Esophagus squamous epithelium (tissue), 5 donors: ENCODE results near the gene RALGAPB. TPM values are rescaled to one million over a fixed set of nuclear protein-coding genes. Genes with fewer than 3 reads are reported as not detected.

Source experiments
- DNase-seq: peaks from one replicate; lab custom pipeline; 2025; lab: John Stamatoyannopoulos, UW
- H3K27ac ChIP-seq, 4 donors: fragments of 200-600 bp; sonication (generic); one replicate each; pipeline ENCODE4 v1.5.1; 2016 to 2019; ENCODE audit warnings: mild to moderate bottlenecking in 1 of 4
- H3K27me3 ChIP-seq, 4 donors: fragments of 200-600 bp; sonication (generic); 1 replicate in 3 of 4; 2 replicates in 1 of 4; pipeline versions ENCODE4 v1.5.1 to v1.6.0; 2017 to 2021; ENCODE audit warnings: antibody characterized with exemption in 1 of 4
- H3K36me3 ChIP-seq, 3 donors: fragments of 200-600 bp; sonication (generic); one replicate each; pipeline ENCODE4 v1.5.1; 2016 to 2019
- H3K4me1 ChIP-seq, 3 donors: fragments of 200-600 bp; sonication (generic); one replicate each; pipeline ENCODE4 v1.5.1; 2017 to 2019
- H3K4me3 ChIP-seq, 4 donors: fragments of 200-600 bp; sonication (generic); 1 replicate in 3 of 4; 2 replicates in 1 of 4; pipeline ENCODE4 v1.5.1; 2016 to 2019; ENCODE audit warnings: mild to moderate bottlenecking in 2 of 4, moderate library complexity in 1 of 4
- H3K9me3 ChIP-seq, 3 donors: fragments of 200-600 bp; sonication (generic); one replicate each; pipeline ENCODE4 v1.5.1; 2016 to 2019
- POLR2A ChIP-seq, 4 donors: fragments of 450-650 bp; IDR thresholded peaks; one replicate each; pipeline ENCODE4 v1.6.1; 2017; ENCODE audit warnings: antibody characterized with exemption in 4 of 4, mild to moderate bottlenecking in 4 of 4, moderate library complexity in 3 of 4
- whole genome bisulfite sequencing, 2 donors: methylation state at CpG; one replicate each; pipeline ENCODE4 v1.1.5; 2018; 5-methylcytosine and 5-hydroxymethylcytosine counted together
- intact Hi-C: fragments of 100-400 bp; cut with DNase I; formaldehyde crosslinking; loops from one replicate; pipeline ENCODE4 v1.15.0; 2022
- total RNA-seq, 4 donors: library from RNA; depleted of rRNA; stranded (reverse); fragments of >200 nt; gene quantifications; one replicate each; pipeline ENCODE4 v1.1.0, GENCODE V29; 2016
- TF ChIP-seq, protein P1 (sequence below), 6 experiments: fragments of 450-650 bp in 4 of 6; fragments of 200-600 bp in 2 of 6; sonication (generic) in 2 of 6; IDR thresholded peaks; one replicate each; pipeline ENCODE4 v1.5.1; 2016 to 2019; ENCODE audit warnings: antibody characterized with exemption in 6 of 6, mild to moderate bottlenecking in 4 of 6, moderate library complexity in 4 of 6
- donor health status: DM: yes; HTN: yes; CAD: no.

Gene RALGAPB
- total RNA-seq, 4 donors from 2014 or later: 17.4 to 38.5 (median 26.9) TPM

DNA sequence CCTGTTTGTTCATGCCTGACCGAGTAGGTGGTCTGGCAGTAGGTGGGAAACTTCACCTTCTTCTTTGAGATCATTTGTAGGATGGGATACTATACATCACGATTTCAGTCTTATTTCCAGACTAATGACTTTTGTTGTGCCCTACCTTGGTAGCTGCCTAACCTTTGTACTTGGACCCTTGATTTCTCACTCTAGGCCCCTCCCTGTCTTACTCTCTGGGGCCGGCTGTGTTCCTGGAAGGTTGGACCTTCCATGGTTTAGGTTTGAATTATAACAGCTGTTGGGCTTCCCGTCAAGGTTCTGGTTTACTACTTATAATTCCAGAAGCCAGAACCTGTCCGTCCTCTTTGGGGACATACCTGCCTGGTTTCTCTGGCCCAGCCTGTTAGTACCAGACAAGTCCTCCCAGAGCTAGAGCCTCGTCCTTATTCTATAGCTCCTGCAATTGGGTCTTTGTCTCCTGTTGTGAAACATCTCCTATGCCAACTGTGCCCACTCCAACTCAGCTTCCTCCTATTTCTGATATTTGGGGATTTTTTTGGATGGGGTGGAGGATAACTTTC lies 93.5 kb downstream of the RALGAPB start:
- Histone ChIP-seq H3K36me3 (peaks cover 0 to 99% (median 2%) of the 10 kb centered on the region in 3 donors), H3K4me3 (no peak overlapping the region), H3K27me3 (no peaks in the 10 kb centered on the region), H3K9me3 (no peaks in the 10 kb centered on the region), H3K4me1 (no peaks in the 10 kb centered on the region), H3K27ac (no peak overlapping the region)
- no peak for DNase-seq
- TF ChIP-seq, protein P1, sequence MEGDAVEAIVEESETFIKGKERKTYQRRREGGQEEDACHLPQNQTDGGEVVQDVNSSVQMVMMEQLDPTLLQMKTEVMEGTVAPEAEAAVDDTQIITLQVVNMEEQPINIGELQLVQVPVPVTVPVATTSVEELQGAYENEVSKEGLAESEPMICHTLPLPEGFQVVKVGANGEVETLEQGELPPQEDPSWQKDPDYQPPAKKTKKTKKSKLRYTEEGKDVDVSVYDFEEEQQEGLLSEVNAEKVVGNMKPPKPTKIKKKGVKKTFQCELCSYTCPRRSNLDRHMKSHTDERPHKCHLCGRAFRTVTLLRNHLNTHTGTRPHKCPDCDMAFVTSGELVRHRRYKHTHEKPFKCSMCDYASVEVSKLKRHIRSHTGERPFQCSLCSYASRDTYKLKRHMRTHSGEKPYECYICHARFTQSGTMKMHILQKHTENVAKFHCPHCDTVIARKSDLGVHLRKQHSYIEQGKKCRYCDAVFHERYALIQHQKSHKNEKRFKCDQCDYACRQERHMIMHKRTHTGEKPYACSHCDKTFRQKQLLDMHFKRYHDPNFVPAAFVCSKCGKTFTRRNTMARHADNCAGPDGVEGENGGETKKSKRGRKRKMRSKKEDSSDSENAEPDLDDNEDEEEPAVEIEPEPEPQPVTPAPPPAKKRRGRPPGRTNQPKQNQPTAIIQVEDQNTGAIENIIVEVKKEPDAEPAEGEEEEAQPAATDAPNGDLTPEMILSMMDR (IDR thresholded peaks at IDR 0.05): no peak
- no peak for TF ChIP-seq POLR2A (IDR thresholded peaks at IDR 0.05)
- WGBS, 2 donors: 76 to 86% methylated on average over 6 of the region's 6 CpGs
- intact Hi-C loops: no loop called here

DNA sequence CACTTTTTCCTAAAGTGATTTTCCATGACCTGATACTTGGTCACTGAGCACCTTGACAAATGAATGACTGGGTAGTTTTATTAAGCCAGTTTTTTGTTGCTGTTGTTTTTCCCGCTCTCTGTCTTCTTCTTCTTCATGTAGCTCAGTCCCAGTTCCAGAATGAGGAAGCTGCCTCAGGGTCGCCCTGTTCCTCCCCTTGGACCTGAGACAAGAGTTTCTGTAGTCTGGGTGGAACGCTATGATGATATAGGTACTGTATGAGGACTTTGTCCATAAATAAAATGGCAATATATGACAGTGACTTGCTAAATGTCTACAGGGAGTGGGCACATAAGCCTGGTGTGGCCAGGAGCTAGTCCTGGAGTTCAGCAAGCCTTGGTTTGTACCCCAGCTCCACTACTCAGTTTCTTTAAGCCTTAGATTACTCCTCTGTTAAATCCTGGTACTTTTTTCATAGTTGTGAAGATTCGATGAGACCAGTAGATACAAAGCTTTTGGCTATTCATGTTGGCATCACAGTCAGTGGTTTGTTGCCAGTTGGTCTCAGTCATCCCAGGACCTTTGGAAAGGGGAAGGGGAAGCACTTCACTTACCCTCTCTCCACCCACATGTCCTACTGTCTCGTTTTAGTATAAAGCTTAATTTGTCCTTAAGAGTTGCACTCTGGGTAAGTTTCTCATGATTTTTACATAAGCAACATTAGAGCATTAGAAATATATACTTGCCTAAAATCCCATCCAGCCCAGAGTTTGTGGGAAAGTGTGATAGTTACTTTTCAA lies 97.3 kb downstream of the RALGAPB start:
- H3K36me3 ChIP-seq: peaks cover 0 to 99% (median 8%) of the 10 kb centered on the region in 3 donors
- intact Hi-C loops: no loop called here
- no peaks in the 10 kb centered on the region for H3K9me3 ChIP-seq
- no peak overlapping the region for H3K4me3 ChIP-seq
- TF ChIP-seq POLR2A (IDR thresholded peaks at IDR 0.05): no peak
- TF ChIP-seq, protein P1 (IDR thresholded peaks at IDR 0.05): no peak
- WGBS, 2 donors: 67 to 80% methylated on average over 5 of the region's 5 CpGs
- DNase-seq: no peak
- H3K4me1 ChIP-seq: no peaks in the 10 kb centered on the region
- no peak overlapping the region for H3K27ac ChIP-seq
- no peaks in the 10 kb centered on the region for H3K27me3 ChIP-seq

DNA sequence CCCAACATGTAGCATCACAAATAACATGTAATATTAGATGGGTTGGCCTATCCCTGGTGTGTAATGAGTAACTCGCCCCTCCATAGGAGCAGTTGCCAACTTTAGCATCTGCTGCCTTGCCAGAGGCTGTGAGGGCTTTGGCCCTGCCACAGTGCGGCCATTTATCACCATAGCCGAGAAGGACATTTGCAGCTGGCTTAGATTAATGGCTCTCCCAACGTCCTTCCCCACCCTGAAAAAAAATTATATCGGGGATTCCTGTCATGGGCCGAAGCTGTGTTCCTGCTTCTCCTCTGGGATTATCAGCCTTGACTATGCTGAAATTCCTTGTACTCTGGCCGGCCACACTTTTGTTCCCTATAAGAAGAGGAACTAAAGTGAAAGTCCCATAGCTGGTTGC lies 100.8 kb downstream of the RALGAPB start:
- Histone ChIP-seq H3K27ac (no peak overlapping the region), H3K9me3 (no peaks in the 10 kb centered on the region), H3K36me3 (peaks cover 0 to 93% (median 21%) of the 10 kb centered on the region in 3 donors), H3K4me3 (no peak overlapping the region), H3K4me1 (no peaks in the 10 kb centered on the region), H3K27me3 (no peaks in the 10 kb centered on the region)
- no peak for TF ChIP-seq POLR2A (IDR thresholded peaks at IDR 0.05)
- TF ChIP-seq, protein P1 (IDR thresholded peaks at IDR 0.05): no peak
- no peak for DNase-seq
- intact Hi-C loops: no loop called here
- 75 to 78% methylated on average over 7 of the region's 7 CpGs for WGBS, 2 donors

DNA sequence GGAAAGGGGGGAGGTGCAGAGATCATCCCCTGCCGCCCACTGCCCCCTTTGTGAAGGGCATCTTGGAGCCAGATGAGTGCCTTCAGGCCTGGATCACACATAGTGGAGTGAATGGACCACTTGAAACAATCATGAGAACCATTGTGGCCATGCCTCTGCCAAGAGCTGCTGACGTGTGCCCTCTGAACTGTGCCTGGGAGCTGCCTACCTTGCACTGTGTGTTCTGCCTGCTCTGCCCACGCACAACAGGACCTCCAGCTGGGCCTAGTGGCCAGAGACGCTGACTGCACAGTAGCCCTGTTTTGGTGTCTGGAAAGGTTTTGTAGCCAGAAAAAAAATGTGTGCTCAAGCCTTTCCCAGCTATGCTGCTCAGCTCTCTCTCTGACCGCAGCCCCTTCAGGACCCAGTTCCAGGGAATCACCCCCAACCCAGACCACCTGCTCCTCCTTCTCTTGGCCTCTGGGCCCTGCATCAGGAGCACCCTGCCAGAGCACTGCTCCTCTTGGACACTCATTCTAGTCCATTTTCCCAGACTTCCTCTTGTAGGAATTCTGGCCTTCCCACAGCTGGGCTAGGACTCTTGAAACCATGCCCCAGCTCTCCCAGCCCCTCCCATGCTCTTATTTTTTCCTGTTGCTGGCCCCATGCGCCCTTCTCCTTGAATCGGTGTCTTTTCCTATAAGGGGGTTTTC lies 106.7 kb downstream of the RALGAPB start:
- WGBS, 2 donors: 62 to 66% methylated on average over 6 to 7 of the region's 7 CpGs
- Histone ChIP-seq H3K27ac (no peak overlapping the region), H3K9me3 (no peaks in the 10 kb centered on the region), H3K4me3 (no peak overlapping the region), H3K27me3 (peaks cover 0 to 16% (median 0%) of the 10 kb centered on the region in 4 donors), H3K36me3 (peaks cover 0 to 35% (median 18%) of the 10 kb centered on the region in 3 donors), H3K4me1 (peaks cover 0 to 8% (median 0%) of the 10 kb centered on the region in 3 donors)
- TF ChIP-seq, protein P1 (IDR thresholded peaks at IDR 0.05): no peak
- TF ChIP-seq POLR2A (IDR thresholded peaks at IDR 0.05): no peak
- DNase-seq: no peak
- intact Hi-C loops: no loop called here

DNA sequence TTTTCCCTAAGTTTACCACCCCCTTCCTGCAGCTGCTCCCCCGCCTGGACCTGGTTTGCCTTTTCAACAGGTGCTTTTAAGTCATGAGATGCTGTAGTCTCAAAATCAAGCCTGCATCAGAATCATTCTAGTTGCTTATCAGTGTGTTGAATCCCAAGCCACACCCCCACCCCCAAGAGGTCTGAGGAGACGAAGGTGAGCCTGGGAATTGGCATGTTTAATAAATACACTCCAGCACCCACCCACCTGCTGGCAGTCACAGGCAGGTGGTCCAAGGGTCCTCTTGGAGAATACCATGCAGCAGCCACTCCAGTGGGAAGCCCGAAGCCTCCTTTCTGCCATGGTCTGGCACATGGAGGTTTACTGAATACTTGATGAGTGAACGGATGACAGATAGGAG lies 107.3 kb downstream of the RALGAPB start:
- H3K9me3 ChIP-seq: no peaks in the 10 kb centered on the region
- H3K27me3 ChIP-seq: peaks cover 0 to 20% (median 0%) of the 10 kb centered on the region in 4 donors
- TF ChIP-seq, protein P1 (IDR thresholded peaks at IDR 0.05): no peak
- no peak for TF ChIP-seq POLR2A (IDR thresholded peaks at IDR 0.05)
- no peak overlapping the region for H3K4me3 ChIP-seq
- H3K27ac ChIP-seq: no peak overlapping the region
- intact Hi-C loops: no loop called here
- DNase-seq: no peak
- peaks cover 0 to 29% (median 14%) of the 10 kb centered on the region in 3 donors for H3K36me3 ChIP-seq
- peaks cover 0 to 8% (median 0%) of the 10 kb centered on the region in 3 donors for H3K4me1 ChIP-seq
- 86 to 89% methylated on average over 3 of the region's 4 CpGs for WGBS, 2 donors
